Urothelium cell line (cell line): Measurements from ENCODE around the gene CDH4.

Source experiments
- DNase-seq: peaks from one replicate; pipeline ENCODE4 v3.0.0; 2011; ENCODE audit warnings: low spot score, mixed read lengths
- FAIRE-seq: peaks from 2 replicates; lab custom pipeline; 2011; peaks lifted over from hg19 to GRCh38; lab: Jason Lieb, UNC

The CDH4 gene

DNA sequence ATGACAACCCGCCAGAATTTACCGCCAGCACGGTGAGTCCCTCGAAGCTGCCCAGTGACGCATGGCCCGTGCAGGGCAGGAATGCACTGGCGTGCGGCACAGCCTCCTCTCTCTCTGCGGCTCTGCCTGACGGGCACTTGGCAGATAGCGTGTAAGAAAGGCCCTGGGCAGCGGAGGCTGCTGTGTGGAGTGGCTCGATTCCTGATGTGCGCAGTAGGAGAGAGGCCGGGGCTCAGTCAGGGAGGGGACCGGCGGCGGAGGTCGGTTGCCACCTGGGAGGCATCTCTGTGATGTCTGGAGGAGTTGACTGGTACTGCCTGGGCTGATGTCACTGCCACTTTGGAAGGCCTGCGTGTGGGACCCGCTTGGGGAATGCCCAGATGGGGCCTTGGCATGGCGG lies 643.0 kb downstream of the CDH4 start:
- DNase-seq (no peak), FAIRE-seq (no peak)

DNA sequence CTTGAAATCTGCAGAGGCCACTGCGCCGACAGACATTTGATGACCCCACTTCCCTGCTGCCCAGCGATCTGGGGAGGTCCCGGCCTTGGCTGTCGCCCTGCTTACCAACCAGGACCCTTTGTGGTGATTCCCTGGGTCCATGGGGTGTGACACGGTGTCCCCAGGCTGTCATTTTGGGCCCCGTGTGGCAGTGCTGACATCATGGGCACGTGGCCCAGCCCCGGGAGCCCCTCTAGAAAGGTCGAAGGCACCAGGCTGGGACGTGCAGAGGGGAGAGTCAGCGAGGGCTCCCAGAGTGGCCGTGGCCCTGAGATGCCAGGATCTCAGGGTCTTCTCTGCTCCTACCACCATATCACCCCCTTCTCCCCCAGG lies 643.6 kb downstream of the CDH4 start:
- DNase-seq, result no peak
- no peak for FAIRE-seq

DNA sequence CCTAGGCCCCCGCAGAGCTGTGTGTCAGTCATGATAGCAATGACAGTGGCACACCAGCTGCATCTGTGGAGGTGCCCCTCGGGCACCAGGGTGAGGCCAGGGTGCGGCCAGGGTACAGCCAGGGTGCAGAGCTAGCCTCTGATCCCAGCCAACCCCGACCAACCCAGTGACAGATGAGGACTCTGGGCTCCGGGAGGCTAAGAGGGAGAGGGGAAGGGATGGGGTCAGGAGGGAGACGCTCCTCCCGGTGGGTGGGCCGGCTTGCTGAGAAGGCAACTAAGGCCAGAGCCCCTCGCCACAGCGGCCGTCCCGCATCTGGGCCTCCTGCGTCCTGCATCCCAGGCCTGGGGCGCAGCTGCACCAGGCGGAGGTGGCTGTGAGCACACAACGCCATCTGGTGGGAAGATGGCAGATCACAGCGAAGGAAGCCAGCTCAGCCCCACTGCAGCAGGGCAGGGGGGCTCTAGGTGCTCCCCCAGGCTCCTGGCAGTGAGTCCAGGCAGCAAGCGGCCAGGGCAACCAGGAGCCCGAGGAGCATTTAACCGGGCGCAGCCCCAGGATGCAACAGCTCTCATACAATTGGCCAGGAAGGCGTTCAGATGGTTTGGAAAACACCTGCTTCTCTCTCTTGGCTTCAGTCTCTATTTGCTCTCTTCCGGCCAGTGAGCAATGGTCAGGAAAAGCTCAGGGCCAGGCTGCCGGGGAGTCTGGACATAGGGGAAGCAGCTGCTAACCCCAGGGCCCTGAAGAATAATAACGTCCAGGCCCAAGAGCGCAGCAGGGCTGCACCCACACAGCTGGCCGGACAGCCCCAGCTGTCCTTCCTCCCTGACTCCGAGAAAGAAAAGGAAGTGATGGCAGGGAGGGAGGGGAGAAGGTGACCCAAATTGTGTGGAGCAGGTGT lies 644.2 kb downstream of the CDH4 start:
- FAIRE-seq (peak; percentile 98), DNase-seq (peak; percentile 91)

DNA sequence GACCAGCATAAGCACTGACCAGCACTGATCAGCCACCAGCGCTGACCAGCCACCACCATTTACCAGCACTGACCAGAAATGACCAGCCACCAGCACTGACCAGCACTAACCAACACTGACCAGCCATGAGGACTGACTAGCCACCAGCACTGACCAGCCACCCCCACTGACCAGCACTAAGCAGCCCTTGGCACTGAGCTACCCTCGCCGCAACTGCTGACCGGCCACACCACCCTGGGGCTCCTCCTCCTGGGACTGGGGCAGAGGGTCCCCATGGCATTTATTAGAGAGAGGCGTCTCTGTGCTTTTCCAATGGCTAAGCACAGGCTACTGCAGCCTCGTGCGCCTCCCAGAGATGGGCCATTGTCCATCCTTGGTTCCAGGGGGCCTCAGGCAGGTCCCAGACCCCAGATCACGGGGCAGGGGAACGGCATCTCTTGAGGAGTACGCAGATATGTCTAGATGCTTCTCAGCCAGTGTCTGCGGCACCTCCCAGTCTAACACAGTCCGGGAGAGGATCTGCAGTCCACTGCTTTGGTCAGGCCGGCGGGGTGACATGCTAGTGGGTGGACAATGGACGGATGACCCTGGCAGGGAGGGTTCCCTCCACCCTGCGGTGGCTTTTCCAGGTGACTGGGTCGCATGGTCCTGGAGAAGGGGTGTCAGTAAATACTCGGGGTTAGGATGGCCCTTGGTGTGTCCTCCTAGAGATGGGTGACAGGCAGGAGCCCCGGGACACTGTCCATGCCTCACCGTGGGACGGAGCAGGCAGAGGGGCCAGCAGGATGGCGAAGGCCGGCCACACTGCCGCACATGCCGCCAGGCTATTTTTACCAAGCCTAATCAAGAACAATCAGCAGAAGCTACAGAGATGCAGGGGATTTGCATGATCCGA lies 645.6 kb downstream of the CDH4 start:
- FAIRE-seq, result peak; percentile 65
- DNase-seq, result no peak

DNA sequence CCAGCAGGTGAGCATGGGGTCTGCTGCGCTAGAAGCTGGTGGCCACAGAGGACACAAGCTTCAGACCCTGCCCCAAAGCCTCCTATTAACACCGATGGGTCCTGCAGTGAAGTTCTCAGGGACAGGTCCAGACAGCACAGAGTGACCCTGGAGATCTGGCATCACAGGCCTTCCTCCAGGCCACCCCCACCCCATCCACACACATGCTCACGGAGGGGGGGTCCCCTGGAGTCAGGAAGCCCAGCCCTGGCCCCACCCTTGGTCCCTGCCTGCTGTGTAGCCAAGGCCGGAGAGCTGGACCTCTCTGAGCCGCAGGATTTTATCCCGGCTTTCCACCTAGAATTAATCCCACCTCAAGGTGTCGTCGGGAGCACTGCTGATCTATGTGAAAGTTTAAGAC lies 646.3 kb downstream of the CDH4 start:
- FAIRE-seq (no peak), DNase-seq (no peak)

DNA sequence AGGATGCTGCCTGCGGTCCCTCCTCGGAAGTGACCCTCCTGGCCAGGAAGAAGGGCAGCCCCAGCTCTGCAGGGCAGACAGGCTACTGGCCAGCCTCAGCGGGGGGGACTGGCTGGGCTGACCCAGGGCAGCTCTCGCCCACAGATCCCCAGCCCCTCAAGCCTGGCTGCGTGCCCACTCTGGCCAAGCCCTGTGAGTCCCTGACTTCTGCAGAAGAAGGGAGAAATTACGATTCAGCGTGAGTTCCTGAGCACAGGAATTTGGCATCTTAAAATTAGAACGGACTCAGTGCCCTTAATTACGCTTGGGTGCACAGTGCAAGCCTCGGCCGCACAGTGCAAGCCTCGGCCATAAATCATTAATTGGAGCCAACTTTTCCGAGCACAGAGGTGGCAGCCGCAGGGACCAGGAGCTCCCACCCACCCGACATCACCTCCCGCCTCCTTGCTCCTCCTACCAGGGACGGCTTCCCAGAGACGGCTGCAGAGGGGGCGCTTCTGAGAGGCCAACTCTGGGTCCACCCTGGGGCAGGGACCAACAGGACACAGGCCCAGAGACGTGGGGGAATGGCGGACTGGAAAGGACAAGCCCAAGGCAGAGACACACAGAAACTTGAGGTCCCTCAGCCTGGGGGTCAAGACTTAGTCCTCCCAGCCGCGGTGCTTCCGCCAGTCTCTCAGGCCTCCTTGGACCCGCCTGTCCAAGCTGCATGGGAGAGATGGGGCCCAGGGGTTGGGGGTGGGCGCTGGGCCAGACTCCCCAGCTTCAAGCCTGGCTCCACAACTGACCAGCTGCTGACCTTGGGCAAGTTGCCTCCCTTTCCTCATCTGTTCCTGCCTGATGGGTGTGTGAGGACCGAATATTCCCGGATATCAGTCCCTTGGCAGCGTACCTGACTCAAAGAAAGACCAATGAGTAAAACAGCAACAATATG lies 648.2 kb downstream of the CDH4 start:
- DNase-seq (no peak), FAIRE-seq (no peak)

DNA sequence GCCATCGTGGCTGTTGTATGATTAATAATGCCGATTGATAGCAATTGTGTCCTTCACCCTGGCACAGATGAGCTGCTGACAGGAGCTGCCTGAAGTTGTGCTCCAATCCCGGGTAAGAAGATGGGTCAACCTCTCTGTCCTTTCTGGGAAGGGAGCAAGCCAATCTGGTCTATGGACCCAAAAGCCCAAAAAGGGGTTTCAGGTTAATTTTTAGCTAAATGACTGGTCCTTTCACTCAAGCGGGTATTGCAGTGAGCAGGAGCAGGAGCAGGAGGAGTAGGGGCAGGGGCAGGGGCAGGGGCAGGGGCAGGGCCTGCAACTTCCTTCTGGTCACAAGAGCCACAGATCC lies 648.9 kb downstream of the CDH4 start:
- FAIRE-seq, result no peak
- no peak for DNase-seq

DNA sequence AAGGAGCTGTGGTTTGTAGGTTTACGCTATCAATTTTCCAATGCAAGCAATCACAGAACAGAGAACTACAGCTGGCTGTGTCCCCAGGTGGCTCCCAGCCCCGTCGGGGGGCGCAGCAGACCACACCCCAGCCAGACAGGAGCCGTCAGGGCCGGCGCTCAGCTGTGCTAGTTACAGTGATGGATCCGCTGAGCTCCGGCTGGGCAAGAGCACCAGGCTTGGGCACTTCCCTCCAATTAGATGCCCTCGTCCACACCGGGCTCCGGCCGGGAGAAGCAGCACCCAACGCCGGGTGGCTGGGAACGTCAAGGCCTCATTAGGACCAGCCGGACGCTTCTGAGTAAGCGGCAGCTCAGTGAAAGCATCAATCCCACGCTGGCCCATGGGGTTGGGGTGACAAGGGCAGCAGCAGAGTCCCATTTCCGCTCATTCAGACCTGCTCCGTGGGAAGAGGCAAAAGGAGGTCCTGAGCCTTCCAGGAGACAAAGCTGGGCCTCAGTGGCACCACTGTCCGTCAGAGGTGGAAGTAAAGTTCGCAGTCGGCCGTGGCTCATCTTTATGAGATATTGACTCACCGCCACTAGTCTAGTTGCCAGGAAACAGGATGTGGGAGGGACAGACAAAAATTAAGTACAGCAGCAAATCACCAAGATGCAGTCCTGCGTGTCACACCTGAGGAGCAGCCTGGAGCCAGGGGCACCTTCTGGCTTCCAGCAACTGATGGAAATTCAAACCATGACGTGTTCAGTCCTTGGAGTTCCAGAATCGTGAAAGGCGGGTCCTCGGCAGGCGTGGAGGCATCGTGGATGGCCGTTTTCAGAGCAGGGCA lies 649.5 kb downstream of the CDH4 start:
- DNase-seq, result peak; percentile 62
- FAIRE-seq, result peak; percentile 79

DNA sequence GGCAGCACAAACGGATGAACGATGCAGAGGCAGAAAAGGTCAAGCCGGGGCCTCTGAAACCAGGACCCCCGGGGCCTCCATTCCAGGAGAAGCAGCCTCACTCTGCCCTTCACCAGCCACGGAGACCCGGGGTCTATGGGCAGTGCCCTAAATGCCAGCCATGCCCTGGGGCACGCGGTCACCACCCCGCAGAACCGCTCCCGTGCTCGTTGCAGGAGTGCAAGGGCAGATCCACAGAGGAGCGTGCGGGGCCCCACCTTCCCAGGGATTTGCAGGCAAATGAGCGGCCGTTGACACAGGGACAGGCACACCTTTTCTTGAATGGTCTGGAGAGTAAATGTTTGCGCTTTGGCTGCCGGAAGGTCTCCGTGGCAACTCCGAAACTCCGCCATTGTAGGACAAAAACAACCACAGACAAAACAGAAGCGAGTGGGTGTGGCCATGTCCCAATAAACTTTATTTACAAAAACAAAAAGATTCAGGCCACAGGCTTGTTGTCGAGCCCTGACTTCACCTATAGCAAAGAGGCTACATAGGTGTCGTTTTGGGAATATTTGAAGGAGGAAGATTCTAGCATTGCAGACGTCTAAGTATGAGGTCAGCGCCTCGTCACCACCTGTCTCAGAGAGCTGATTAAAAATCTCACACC lies 650.3 kb downstream of the CDH4 start:
- DNase-seq (no peak), FAIRE-seq (no peak)

DNA sequence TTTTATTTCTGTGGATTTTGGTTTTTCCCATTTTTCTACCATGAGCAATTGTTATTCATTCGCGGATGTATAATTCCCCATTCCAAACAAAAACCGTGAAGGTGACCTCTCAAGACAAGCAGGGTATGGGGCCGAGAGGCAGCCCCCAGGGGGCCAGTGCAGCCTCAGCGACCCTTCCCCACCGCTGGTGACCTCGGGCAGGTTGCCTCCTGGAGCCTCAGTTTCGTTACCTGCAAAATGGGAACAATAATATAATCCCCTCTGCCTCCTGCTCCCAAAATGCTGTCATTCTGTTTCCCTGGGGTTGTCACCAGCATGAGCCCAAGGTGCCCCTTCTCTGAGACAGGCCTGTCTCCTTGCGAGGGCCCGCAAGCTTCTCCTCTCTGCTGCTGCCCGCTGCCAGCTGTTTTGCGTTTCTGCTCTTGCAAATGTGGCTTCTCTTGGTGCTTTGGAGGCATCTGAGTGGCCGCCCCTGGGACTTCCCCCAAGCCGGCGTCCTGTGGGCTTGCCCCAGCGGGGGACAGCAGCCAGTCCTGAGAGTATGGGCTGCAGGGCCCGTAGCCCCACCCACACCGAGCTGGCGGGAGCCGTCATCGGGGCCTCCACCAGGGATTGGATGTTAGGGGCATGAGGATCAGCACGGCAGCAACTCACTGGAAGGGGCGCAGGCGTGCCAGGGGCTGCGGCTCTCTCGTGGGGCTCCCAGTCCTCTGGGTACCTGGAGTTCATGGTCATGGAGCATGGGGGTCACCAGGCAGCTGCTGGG lies 651.7 kb downstream of the CDH4 start:
- DNase-seq (no peak), FAIRE-seq (no peak)

DNA sequence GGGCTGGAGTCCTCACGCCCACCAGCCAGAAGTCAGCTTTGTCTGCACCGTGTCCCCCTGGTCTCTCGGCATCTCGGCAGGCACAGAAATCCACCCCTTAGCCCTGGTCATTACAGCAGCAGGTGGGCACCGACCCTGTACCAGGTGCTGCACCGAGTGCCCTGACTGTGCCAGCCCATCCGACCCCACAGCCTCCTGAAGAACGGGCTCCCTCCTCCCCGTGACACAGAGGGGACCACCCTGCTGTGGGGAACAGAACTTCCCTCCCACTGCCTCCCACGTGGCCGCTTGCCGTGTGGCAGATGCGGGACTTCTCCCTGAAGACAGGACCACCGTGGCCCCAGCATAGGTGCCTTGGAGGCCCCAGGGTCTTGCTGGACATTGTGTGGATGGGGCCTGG lies 652.4 kb downstream of the CDH4 start:
- no peak for FAIRE-seq
- no peak for DNase-seq

DNA sequence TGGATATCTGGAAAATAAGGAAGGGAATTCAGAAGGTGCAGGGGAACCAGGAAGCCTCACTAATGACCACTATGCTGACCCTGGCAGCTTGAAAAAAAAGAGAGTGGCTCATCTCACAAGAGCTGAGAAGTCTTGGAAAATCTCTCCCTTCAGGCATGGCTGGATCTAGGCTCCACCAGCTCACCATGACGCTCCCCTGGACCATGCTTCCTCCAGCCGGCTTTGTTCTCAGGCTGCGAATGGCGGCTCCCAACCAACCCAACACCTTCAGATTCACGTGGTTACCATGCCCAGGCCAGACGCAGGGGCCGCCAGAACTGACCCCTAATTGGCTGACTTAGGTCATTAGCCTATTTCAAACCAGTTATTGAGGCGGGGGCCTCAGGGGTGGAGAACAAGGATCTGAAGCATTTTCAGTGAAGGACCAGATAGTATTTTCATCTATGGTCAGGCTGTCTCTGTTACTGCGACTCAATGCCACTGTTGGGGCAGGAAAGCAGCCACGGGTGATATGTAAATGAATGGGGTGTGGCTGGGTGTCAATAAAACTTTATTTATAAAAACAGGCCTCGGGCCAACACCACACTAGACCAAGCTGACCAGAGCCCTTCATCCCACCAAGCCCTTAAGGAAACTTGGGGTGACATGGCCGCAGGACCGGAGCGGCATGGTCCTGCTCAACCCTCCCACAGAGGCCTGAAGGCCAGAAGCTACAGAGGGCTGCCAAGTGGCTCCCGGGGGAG lies 653.9 kb downstream of the CDH4 start:
- FAIRE-seq (no peak), DNase-seq (no peak)

DNA sequence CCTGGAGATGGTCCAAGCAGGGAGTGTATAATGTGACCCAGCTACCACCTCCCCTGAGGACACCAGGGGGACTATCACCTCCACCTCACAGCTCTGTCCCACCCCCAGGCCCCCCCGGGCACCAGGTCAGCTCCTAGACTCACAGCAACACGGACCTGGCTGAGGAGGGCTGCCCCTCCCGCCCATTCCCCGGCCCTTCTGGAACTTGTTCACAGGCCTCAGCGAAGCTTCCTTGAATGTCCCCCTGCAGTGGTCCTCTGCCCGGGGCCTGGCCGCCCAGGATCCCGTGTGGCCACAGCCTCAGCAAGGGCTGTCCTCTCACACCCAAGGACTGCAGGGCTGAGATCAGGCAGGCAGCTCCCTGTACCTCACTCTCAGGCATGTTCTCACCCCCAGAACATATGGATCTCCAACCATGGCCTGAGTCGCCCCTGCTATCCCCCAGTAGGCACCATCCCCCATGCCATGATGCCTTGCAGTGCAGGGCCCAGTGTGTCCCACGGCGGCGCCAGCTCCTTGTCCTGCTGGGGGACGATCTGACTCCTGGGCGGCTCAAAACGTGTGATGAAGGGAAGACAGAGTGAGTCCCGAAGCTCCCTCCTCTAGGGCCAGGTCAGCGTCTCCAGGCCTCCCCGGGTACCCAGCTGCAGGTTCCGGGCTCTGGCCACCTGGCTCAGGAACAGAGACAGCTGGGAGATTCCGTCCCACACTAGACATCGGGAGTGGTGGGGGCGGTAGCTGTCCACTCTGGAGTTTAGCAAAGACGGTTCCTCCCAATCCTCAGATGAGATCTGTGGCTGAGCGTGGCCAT lies 655.2 kb downstream of the CDH4 start:
- FAIRE-seq (peak; percentile 86), DNase-seq (no peak)

DNA sequence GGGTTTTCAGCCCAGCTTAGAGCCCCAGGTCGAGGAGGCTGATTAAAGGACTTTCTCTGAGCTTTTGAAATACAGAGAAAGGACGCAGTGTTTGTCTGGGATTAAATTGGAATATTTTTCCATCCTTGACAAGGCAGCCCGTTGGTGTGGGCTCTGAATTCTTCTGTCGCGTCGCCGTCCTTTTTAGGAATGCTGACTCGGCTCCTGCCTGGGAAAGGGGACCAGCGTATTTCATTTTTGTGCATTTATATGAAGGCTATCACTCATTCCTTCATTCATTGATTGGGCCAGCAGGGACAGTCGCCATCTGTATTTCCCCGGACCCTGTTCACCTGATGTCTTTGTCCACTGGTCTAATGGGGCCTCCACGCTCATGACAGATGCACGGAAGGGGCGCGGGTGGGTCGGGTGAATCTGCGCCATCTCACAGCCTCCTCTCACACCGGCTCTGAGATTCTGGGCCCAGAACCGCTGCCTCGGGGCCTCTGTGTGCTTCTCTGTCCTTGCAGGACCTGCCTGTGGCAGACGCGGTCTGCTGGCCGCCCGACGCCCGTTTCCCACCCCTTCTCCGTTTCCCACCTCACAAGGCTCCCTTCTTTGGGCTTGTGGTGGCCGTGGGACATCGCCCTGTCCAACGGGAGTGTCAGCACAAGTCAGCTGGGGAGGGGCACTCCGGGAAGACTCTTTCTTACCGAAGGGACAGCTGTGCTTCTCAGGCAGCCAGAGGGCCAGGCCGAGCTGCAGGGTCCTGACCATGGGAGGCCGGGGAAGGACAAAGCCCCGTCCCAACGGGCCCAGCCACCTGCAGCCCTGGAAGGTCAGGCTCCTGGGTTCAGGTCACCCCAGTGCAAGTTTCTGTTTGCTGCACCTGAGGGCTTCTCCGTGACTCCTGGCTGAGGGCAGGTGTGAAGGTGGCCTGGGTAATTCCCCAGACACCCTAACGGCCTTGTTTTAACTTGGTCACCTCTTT lies 656.3 kb downstream of the CDH4 start:
- DNase-seq, result no peak
- FAIRE-seq, result no peak

DNA sequence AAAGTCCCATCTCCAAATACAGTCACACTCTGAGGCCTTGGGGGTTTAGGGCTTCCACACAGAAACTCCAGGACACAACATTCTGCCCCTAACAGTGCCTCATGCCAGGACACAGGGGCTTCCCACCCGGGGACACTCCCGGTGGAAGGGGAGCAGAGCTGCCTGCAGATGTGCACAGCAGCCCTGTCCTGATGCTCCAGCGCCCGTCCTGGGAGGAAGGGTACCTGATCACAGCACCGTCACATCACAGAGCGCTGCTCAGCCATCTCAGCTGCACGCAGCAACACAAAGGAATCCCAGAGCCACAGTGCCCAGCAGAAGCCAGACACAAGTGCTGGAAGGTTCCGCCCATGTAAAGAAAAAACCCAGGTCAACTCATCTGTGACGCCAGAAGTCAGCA lies 657.0 kb downstream of the CDH4 start:
- DNase-seq (no peak), FAIRE-seq (no peak)

DNA sequence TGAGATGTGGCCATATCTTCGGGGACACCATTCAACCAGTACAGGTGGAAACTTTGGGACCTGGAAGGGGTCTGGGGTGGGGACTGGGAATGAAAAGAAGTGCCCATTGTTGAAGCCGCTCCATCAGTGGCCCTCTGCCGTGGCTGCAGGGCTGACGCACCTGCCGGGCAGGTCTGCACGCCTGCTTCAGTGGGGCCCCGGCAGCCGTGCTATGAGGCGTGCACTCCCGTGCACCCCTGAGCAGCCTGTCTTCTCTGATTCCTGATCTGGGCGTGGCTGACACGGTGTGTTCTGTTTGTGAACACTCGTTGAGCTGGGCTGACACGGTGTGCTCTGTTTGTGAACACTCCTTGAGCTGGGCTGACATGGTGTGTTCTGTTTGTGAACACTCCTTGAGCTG lies 657.8 kb downstream of the CDH4 start:
- FAIRE-seq (peak; percentile 72), DNase-seq (no peak)
